Ureter (tissue), 1 donor: ENCODE measurements around the gene HMGB2. TPM values are rescaled to one million over a fixed set of nuclear protein-coding genes. Genes with fewer than 3 reads are reported as not detected.

Experiments used
- DNase-seq: peaks from one replicate; pipeline ENCODE4 v3.0.0-alpha.2; 2020; ENCODE audit warnings: low spot score
- total RNA-seq: library from RNA; stranded (reverse); gene quantifications from one replicate; pipeline ENCODE4 v1.2.4, GENCODE V29; 2023
- donor health status: DM: yes; HTN: yes; CAD: no.

Gene HMGB2
- 51.8 TPM for total RNA-seq

GRCh38 chr4:173334085-173334890 lies at the start of gene HMGB2:
TSS of gene HMGB2 (minus strand) at chr4:173334358. CDS start at chr4:173333649, 709 bp downstream.
- peak; percentile 100 for DNase-seq

GRCh38 chr4:173382349-173382748 lies 48.2 kb upstream of the HMGB2 start:
- no peak for DNase-seq

DNA sequence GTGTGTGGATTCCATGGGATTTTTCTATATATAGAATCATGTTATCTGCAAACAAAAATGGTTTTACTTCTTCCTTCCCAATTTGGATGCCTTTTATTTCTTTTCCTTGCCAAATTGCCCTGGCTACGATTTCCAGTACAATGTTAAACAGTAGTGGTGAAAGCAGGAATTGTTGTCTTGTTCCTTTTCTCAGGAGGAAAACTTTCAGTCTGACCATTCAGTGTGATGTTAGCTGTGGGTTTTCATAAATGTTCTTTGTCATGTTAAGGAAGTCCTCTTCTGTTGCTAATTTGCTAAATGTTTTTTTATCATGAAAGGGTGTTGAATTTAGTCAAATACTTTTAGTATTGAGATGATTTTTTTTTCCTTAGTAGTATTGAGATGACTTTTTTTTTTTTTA lies 47.5 kb upstream of the HMGB2 start:
- no peak for DNase-seq

DNA sequence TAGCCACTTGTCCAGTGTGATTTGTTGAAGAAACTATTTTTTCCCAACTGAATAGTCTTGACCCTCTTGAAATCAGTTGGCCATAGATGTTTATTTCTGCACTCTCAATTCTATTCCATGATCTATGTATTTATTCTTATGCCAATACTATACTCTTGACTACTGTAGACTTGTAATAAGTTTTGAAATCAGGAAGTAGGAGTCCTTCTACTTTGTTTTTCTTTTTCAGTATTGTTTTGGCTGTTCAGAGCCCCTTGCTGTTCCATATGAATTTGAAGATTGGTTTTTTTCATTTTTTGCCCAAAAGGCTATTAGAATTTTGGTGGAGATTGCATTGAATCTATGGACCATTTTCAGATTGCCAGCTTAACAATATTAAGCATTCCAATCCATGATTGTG lies 46.8 kb upstream of the HMGB2 start:
- DNase-seq, result no peak

GRCh38 chr4:173379929-173380328 lies 45.8 kb upstream of the HMGB2 start:
- no peak for DNase-seq

GRCh38 chr4:173374588-173374987 lies 40.4 kb upstream of the HMGB2 start:
- no peak for DNase-seq

- peak; percentile 78 for DNase-seq
These were observed 37.4 kb upstream of the HMGB2 start for GRCh38 chr4:173371292-173372192.

GRCh38 chr4:173370477-173371291 lies 36.5 kb upstream of the HMGB2 start, which contains the start of gene SAP30:
TSS of gene SAP30 (plus strand) at chr4:173370954. CDS start at chr4:173371183, 229 bp downstream.
- peak; percentile 99 for DNase-seq

- peak; percentile 73 for DNase-seq
These were observed 35.9 kb upstream of the HMGB2 start for GRCh38 chr4:173370130-173370476.

DNA sequence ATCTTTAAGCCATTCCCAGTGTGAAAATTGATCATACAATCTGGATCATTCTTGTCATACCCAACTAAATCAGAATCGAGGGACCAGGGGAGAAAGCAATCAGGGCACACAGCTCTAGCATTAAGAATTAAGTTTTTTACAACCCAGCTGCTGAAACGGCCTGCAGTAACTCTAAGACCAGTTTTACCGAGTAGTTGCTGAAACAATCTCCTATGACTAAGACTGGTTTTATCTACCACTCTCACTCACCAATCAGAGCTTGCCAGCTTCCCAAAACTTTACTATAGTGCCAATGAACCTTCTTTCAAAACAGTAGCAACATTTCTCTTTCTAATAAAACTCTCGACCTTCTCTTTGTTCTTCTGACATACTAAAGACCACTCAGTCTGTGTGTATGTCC lies 33.8 kb upstream of the HMGB2 start:
- no peak for DNase-seq

GRCh38 chr4:173367285-173367684 lies 33.1 kb upstream of the HMGB2 start:
- no peak for DNase-seq

- no peak for DNase-seq
These were observed 31.3 kb upstream of the HMGB2 start for GRCh38 chr4:173365359-173365996.

- DNase-seq, result no peak
These were observed 28.5 kb upstream of the HMGB2 start for GRCh38 chr4:173362666-173363065.

DNA sequence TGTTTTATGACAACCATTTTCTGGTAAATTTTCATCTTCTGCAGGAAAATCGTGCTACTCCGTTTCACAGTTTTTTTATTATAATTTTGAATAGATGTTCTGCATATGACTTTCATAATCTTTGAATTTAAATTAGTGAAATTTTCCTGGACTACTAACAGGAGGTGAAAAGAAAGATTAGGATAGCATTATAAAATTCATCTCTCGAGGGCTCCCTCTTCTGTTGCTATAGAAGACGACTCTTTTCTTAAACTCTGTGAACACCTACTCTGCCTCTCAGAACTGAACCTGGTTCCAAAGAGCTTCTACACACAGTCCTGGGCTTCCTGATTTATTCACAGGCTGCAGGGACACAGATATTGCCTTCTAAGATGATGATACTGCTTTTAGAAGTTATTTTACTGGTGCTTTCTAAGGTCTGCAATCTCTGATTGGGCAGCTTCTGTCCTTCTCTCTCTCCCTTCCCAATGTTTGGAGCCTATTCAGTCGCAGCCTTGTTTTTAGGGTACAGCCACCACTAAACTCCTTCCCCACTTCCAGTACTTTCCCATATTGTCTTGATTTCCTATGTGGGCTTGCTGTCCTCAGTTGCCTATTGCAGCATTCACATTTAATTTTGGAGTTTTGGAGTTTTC lies 26.5 kb upstream of the HMGB2 start:
- no peak for DNase-seq

DNA sequence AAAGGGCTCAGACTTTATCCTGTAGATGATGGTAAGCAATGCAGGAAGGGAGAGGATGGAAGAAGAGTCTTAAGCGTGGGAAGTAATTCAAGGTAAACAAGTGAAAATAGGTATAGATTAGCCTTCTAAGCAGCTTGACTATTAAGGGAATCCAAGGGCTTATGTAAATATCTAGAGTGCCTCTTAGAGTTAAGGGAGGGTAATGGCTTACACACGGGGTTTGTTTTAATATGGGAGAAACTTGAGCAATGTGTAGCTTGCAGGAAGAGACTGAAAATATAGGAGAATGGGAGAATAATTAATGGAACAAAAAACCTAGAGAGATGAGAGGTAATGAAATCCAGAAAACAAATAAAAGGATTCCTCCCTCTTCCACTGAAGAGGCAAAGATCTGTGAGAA lies 23.8 kb upstream of the HMGB2 start:
- DNase-seq, result no peak

- DNase-seq, result no peak
These were observed 13.3 kb upstream of the HMGB2 start for GRCh38 chr4:173347467-173347866.

DNA sequence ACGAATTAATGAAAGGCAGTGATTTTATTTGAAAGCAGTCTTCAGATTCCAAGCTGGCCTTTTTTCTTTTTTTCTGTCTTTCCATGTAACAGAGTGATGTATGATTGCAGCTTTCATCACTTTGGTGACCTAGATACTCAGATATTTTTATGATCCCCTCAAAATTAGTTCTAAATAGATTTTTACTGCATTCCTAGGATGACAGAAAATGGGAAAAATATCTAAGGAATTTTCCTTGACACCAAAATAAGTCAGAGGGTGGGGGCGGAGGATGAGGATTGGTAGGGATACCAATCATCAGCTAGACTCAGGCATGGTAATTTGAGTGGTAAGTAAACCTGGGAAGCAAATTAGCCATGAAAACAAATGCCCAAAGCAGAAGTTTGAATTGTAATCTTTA lies 11.9 kb upstream of the HMGB2 start:
- DNase-seq, result no peak

DNA sequence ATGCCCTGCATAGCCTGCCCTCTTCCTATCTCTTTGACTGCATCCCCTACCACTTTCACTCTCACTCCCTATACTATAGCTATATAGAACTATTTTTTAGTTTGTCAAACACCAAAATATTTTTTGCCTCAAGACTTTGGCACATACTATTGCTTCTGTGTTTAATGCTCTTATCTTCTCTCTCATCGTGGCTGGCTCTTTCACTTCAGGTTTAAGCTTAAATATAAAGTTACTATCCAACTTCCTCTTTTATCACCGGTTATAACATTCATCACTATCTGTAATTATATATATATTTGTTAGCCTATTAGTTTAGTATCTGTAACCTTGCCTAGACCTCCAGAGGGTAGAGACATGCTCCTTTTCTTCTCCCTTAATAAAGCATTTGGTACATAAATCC lies 11.5 kb upstream of the HMGB2 start:
- DNase-seq, result no peak

DNA sequence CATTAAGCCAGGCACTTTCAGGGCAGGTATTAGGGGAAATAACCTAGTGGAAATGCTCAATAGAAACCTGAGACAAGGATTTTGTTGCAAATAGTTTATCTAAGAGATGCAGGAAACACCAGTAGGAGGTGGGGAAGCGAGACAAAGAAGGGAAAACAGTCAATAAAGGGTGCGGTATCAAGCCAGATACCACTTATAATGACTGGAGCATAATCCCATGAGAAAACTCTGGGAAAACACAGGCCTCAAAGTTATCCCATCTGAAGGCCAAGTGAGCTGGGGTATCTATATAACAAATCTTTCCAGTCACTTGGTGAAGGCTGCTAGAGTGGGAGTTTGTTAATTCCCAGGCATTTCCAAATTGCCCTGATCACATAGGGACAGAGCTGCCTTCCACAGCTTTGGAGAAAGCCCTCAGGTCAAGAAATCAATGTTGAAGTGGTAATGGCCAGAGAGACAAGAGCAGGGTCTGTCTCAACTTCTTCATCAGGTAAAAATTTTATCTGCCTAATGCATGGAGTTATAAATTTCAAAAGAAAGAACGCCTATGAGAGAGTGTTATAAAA lies 9.8 kb upstream of the HMGB2 start:
- DNase-seq, result no peak

GRCh38 chr4:173337463-173337862 lies 3.3 kb upstream of the HMGB2 start:
- DNase-seq, result no peak
